ENCODE results near the gene ITCH.
"Not testable (repeated sequence)": the region's sequence is repeated elsewhere in the genome, so short reads cannot be mapped to it uniquely, and the experiment has no call there.

The ITCH gene

GRCh38 chr20:34472246-34472925, 109.3 kb downstream of the ITCH start:
- DNase-seq: no peak

GRCh38 chr20:34473262-34473883, 110.3 kb downstream of the ITCH start:
- DNase-seq: no peak

- no peak for DNase-seq
These were observed 113.1 kb downstream of the ITCH start for GRCh38 chr20:34475979-34476736.

- DNase-seq: no peak
These were observed 116.6 kb downstream of the ITCH start for GRCh38 chr20:34479627-34480026.

- not testable (repeated sequence) for DNase-seq
These were observed 119.1 kb downstream of the ITCH start for GRCh38 chr20:34482154-34482553.

GRCh38 chr20:34483585-34484220, 120.6 kb downstream of the ITCH start:
- DNase-seq: not testable (repeated sequence)

- no peak for DNase-seq
These were observed 122.1 kb downstream of the ITCH start for GRCh38 chr20:34485068-34485634.

GRCh38 chr20:34491226-34491931, 128.3 kb downstream of the ITCH start:
- no peak for DNase-seq

- no peak for DNase-seq
These were observed 128.9 kb downstream of the ITCH start for GRCh38 chr20:34491932-34492509.

GRCh38 chr20:34493646-34494045, 130.6 kb downstream of the ITCH start:
- DNase-seq: no peak

GRCh38 chr20:34495307-34495706, 132.2 kb downstream of the ITCH start:
- DNase-seq: no peak

GRCh38 chr20:34495916-34496315, 132.8 kb downstream of the ITCH start:
- DNase-seq: no peak

- DNase-seq: not testable (repeated sequence)
These were observed 134.5 kb downstream of the ITCH start for GRCh38 chr20:34497596-34497995.

GRCh38 chr20:34500823-34501222, 137.8 kb downstream of the ITCH start:
- DNase-seq: no peak

GRCh38 chr20:34506480-34506879, 143.4 kb downstream of the ITCH start:
- DNase-seq: no peak

GRCh38 chr20:34507702-34508413, 144.8 kb downstream of the ITCH start:
- DNase-seq: no peak

- DNase-seq: no peak
These were observed 147.5 kb downstream of the ITCH start for GRCh38 chr20:34510575-34510974.

- DNase-seq: no peak
These were observed 148.8 kb downstream of the ITCH start for GRCh38 chr20:34511891-34512265.

GRCh38 chr20:34512266-34512954, 149.3 kb downstream of the ITCH start:
- DNase-seq: no peak

- no peak for DNase-seq
These were observed 149.9 kb downstream of the ITCH start for GRCh38 chr20:34512955-34513419.

GRCh38 chr20:34514034-34514433, 151.0 kb downstream of the ITCH start:
- DNase-seq: not testable (repeated sequence)

All from DMS153 (cell line).